ENCODE measurements around the gene SRBD1. TPM values are rescaled to one million over a fixed set of nuclear protein-coding genes. Genes with fewer than 3 reads are reported as not detected.
A peak's percentile ranks its signal among the peaks of the same experiment; 100 is the strongest.

Gene SRBD1
- total and polyA plus RNA-seq, 2 of the 8 experiments (the other 6 are each of a cell fraction or from before 2014, with no cell fraction given) = 4.6 to 20.0 TPM

GRCh38 chr2:45578056-45578843 lies 32.8 kb downstream of the SRBD1 start:
- Histone ChIP-seq H2BK20ac (ENCODE audit: low read length) (no peak overlapping the region), H2BK5ac (ENCODE audit: low read depth, low read length) (no peak overlapping the region), H3K23me2 (ENCODE audit: low read depth, low read length) (no peaks in the 10 kb centered on the region), H3K4me1 (replicated peaks in 1 of 4; ENCODE audit: control insufficient read depth in 3 of 4, insufficient read depth in 4 of 4, low read length in 3 of 4) (0 out of 7 replicates have a peak, but pooled peaks cover 0 to 2% (median 0%) of the 10 kb centered on the region in 4 experiments), H3K4me3 (ENCODE audit: extremely low read depth in 1 of 4, insufficient read depth in 2 of 4, low read depth in 3 of 4, low read length in 4 of 4) (no peak overlapping the region), H2BK120ac (replicated peaks; ENCODE audit: low read depth, low read length) (no peak overlapping the region), H2BK15ac (ENCODE audit: low read length) (no peak overlapping the region), H3K9me3 (ENCODE audit: insufficient read depth in 2 of 2, low read depth in 1 of 2, low read length in 1 of 2) (no peaks in the 10 kb centered on the region), H4K8ac (ENCODE audit: extremely low read depth, insufficient read depth, low read length) (no peak overlapping the region), H3K4ac (replicated peaks; ENCODE audit: insufficient read length, low read depth, low read length) (no peak overlapping the region), H3K4me2 (ENCODE audit: insufficient read depth in 1 of 2, low read depth in 2 of 2, low read length in 2 of 2) (no peak overlapping the region), H2AFZ (ENCODE audit: low read length) (no peak overlapping the region), H3K14ac (ENCODE audit: insufficient read length) (no peak overlapping the region), H4K91ac (replicated peaks; ENCODE audit: insufficient read length, low read length) (no peak overlapping the region), H3K56ac (replicated peaks; ENCODE audit: insufficient read length, low read depth, low read length) (no peak overlapping the region), H3K27ac (ENCODE audit: low read depth, low read length) (no peak overlapping the region), H4K5ac (ENCODE audit: insufficient read length, low read depth, low read length) (no peak overlapping the region), H4K20me1 (replicated peaks in 1 of 2; ENCODE audit: control insufficient read depth in 1 of 2, insufficient read depth in 2 of 2, low read length in 2 of 2) (no peaks in the 10 kb centered on the region), H3K18ac (ENCODE audit: extremely low read depth, low read length) (no peak overlapping the region), H3K27me3 (replicated peaks in 1 of 4; ENCODE audit: control insufficient read depth in 3 of 4, extremely low read depth in 1 of 4, insufficient read depth in 3 of 4, low read length in 3 of 4) (peaks cover 0 to 1% (median 0%) of the 10 kb centered on the region in 4 experiments; a peak in 1 of 7 replicates), H3K79me2 (ENCODE audit: control insufficient read depth in 1 of 2, insufficient read depth in 2 of 2, low read length in 2 of 2) (no peaks in the 10 kb centered on the region), H3K23ac (ENCODE audit: insufficient read length) (no peak overlapping the region), H2AK5ac (ENCODE audit: low read depth, low read length) (no peak overlapping the region), H2BK12ac (ENCODE audit: low read depth, low read length) (no peak overlapping the region), H3K36me3 (ENCODE audit: control insufficient read depth in 2 of 4, insufficient read depth in 4 of 4, low read length in 3 of 4) (peaks cover 0 to 5% (median 2%) of the 10 kb centered on the region in 4 experiments; a peak in 4 of 8 replicates), H3K79me1 (ENCODE audit: low read depth, low read length) (no peaks in the 10 kb centered on the region), H3K9ac (replicated peaks in 1 of 4; ENCODE audit: extremely low read depth in 1 of 4, low read depth in 3 of 4, low read length in 3 of 4) (no peak overlapping the region)
- FAIRE-seq (no peak), DNase-seq (ENCODE audit: low read depth in 1 of 2, low spot score in 2 of 2) (no peak)
- WGBS, 2 experiments (ENCODE audit: extremely low coverage in 1 of 2, insufficient coverage in 1 of 2, insufficient read length in 1 of 2, insufficient replicate concordance in 2 of 2, low coverage in 1 of 2, low lambda C conversion rate in 2 of 2, missing lambda C conversion rate in 1 of 2) = 81% methylated on average over 5 of the region's 5 CpGs; no CpG with 5 or more reads in 1 of the 2 experiments
- TF ChIP-seq RAD21 (IDR thresholded peaks at IDR 0.05 in 1 of 2, conservative IDR thresholded peaks at IDR 0.05 in 1 of 2; ENCODE audit: low read depth in 2 of 2, low read length in 2 of 2) (peak; percentile 62 to 66), CTCF (IDR thresholded peaks at IDR 0.05; ENCODE audit: control extremely low read depth in 1 of 3, insufficient read depth in 1 of 3, low read depth in 1 of 3, low read length in 3 of 3) (peak in 2 of 3 experiments; percentile 28 to 42; a peak in 2 of 4 replicates), JUND (IDR thresholded peaks at IDR 0.05; ENCODE audit: low read length) (no peak)
- POLR2A ChIA-PET (ENCODE audit: partially characterized antibody) = interaction anchor here (1.0 to 1.7 kb wide), 4 partner anchors 8 to 19 kb away, joined by 3 read pairs; no protein-coding TSS in a partner anchor
- CTCF ChIA-PET (ENCODE audit: partially characterized antibody) = interaction anchor here (0.6 to 2.8 kb wide), 13 partner anchors 10 to 592 kb away, joined by 3 to 11 read pairs (median 3); no protein-coding TSS in a partner anchor

Data from H1 (cell line).